Liver (tissue), 9 donors: ENCODE measurements around the gene MSI2. TPM values are rescaled to one million over a fixed set of nuclear protein-coding genes. Genes with fewer than 3 reads are reported as not detected.

Source experiments
- DNase-seq: peaks from one replicate; pipeline ENCODE4 v3.0.0-alpha.2; 2017; ENCODE audit warnings: low spot score
- H3K27ac ChIP-seq, 2 donors: one replicate each; pipeline ENCODE4 v1.7.0; 2013; ENCODE audit warnings: inconsistent platforms in 2 of 2, low read length in 2 of 2, control low read depth in 1 of 2, low read depth in 1 of 2, mild to moderate bottlenecking in 1 of 2
- H3K27me3 ChIP-seq, 4 donors: one replicate each; pipeline versions ENCODE4 v1.6.1 to v1.7.0; 2013; ENCODE audit warnings: low read length in 3 of 4, inconsistent platforms in 1 of 4, mild to moderate bottlenecking in 1 of 4, moderate library complexity in 1 of 4; ENCODE audit not compliant: control insufficient read depth in 4 of 4, insufficient read depth in 4 of 4
- H3K36me3 ChIP-seq, 4 donors: one replicate each; pipeline versions ENCODE4 v1.6.1 to v1.7.0; 2013; ENCODE audit warnings: low read length in 3 of 4, mild to moderate bottlenecking in 3 of 4, low read depth in 1 of 4, moderate library complexity in 1 of 4; ENCODE audit not compliant: control insufficient read depth in 4 of 4, insufficient read depth in 3 of 4
- H3K4me1 ChIP-seq, 4 donors: one replicate each; pipeline versions ENCODE4 v1.6.1 to v1.7.0; 2013; ENCODE audit warnings: low read length in 3 of 4, mild to moderate bottlenecking in 3 of 4, moderate library complexity in 1 of 4; ENCODE audit not compliant: control insufficient read depth in 4 of 4, insufficient read depth in 4 of 4
- H3K4me3 ChIP-seq, 3 donors: one replicate each; pipeline versions ENCODE4 v1.6.1 to v1.7.0; 2013; ENCODE audit warnings: low read length in 3 of 3, control low read depth in 1 of 3, low read depth in 1 of 3, mild to moderate bottlenecking in 1 of 3
- H3K9ac ChIP-seq, 2 donors: one replicate each; pipeline ENCODE4 v1.7.0; 2013; ENCODE audit warnings: low read length in 2 of 2, mild to moderate bottlenecking in 2 of 2, moderate library complexity in 2 of 2, control low read depth in 1 of 2, low read depth in 1 of 2
- H3K9me3 ChIP-seq, 4 donors: one replicate each; pipeline versions ENCODE4 v1.6.1 to v1.7.0; 2013; ENCODE audit warnings: low read length in 3 of 4; ENCODE audit not compliant: control insufficient read depth in 4 of 4
- ATF3 ChIP-seq: IDR thresholded peaks from 2 replicates; pipeline ENCODE4 v1.6.1; 2016; ENCODE audit warnings: antibody characterized with exemption
- CTCF ChIP-seq: fragments of 150-350 bp; IDR thresholded peaks from 2 replicates; pipeline ENCODE4 v1.5.1; 2017; ENCODE audit warnings: improper control_type of control experiment, low read depth, low read length; ENCODE audit not compliant: missing input control
- EGR1 ChIP-seq, 2 donors: IDR thresholded peaks; 2 replicates each; pipeline ENCODE4 v1.6.1; 2016 to 2018; ENCODE audit warnings: antibody characterized with exemption in 2 of 2, low read depth in 2 of 2
- FOXA1 ChIP-seq: IDR thresholded peaks from 2 replicates; pipeline ENCODE4 v1.6.1; 2016; ENCODE audit warnings: antibody characterized with exemption
- FOXA2 ChIP-seq: IDR thresholded peaks from 2 replicates; pipeline ENCODE4 v1.6.1; 2016; ENCODE audit warnings: antibody characterized with exemption
- GABPA ChIP-seq, 2 donors: IDR thresholded peaks in 1 of 2; conservative IDR thresholded peaks in 1 of 2; 2 replicates each; pipeline ENCODE4 v1.6.1; 2016; ENCODE audit warnings: antibody characterized with exemption in 2 of 2, mild to moderate bottlenecking in 1 of 2, moderate library complexity in 1 of 2
- HNF4A ChIP-seq, 2 donors: conservative IDR thresholded peaks; 2 replicates each; pipeline ENCODE4 v1.6.1; 2016; ENCODE audit warnings: antibody characterized with exemption in 2 of 2, mild to moderate bottlenecking in 2 of 2
- HNF4G ChIP-seq: IDR thresholded peaks from 2 replicates; pipeline ENCODE4 v1.6.1; 2016; ENCODE audit warnings: antibody characterized with exemption
- JUND ChIP-seq, 2 donors: IDR thresholded peaks; 2 replicates each; pipeline ENCODE4 v1.6.1; 2016; ENCODE audit warnings: antibody characterized with exemption in 2 of 2
- MAX ChIP-seq: IDR thresholded peaks from 2 replicates; pipeline ENCODE4 v1.6.1; 2016; ENCODE audit warnings: antibody characterized with exemption
- NR2F2 ChIP-seq: IDR thresholded peaks from 2 replicates; pipeline ENCODE4 v1.6.1; 2016; ENCODE audit warnings: antibody characterized with exemption
- REST ChIP-seq: IDR thresholded peaks from 2 replicates; pipeline ENCODE4 v1.6.1; 2016; ENCODE audit warnings: antibody characterized with exemption, mild to moderate bottlenecking
- RXRA ChIP-seq, 2 donors: IDR thresholded peaks; 2 replicates each; pipeline ENCODE4 v1.6.1; 2017 to 2018; ENCODE audit warnings: antibody characterized with exemption in 2 of 2, mild to moderate bottlenecking in 1 of 2
- SP1 ChIP-seq: IDR thresholded peaks from 2 replicates; pipeline ENCODE4 v1.6.1; 2018; ENCODE audit warnings: antibody characterized with exemption, mild to moderate bottlenecking
- TAF1 ChIP-seq: conservative IDR thresholded peaks from 2 replicates; pipeline ENCODE4 v1.6.1; 2016; ENCODE audit warnings: antibody characterized with exemption, mild to moderate bottlenecking
- YY1 ChIP-seq: IDR thresholded peaks from 2 replicates; pipeline ENCODE4 v1.6.1; 2016; ENCODE audit warnings: antibody characterized with exemption, mild to moderate bottlenecking
- ZBTB33 ChIP-seq: IDR thresholded peaks from 2 replicates; pipeline ENCODE4 v1.6.1; 2016; ENCODE audit warnings: antibody characterized with exemption
- WGBS: extraction: QIAGEN DNeasy Blood & Tissue Kit; methylation state at CpG from one replicate; pipeline ENCODE4 v1.1.7; 2013; 5-methylcytosine and 5-hydroxymethylcytosine counted together
- polyA plus RNA-seq, 2 donors: library from polyadenylated mRNA; stranded (reverse) in 1 of 2; unstranded in 1 of 2; fragments of 200-250 nt in 1 of 2; fragments of >200 nt in 1 of 2; fragmentation: Nextera tagmentation in 1 of 2; extraction: Ambion mirVana in 1 of 2; gene quantifications; one replicate each; pipeline versions ENCODE4 v1.2.1 to v1.2.3, GENCODE V29; 2013 to 2015
- total RNA-seq, 2 donors: library from RNA; depleted of rRNA; stranded (reverse); fragments of >200 nt; gene quantifications; one replicate each; pipeline ENCODE4 v1.2.3, GENCODE V29; 2014
- donor health status: healthy.
- donor health status: healthy.
- donor health status: healthy.
- donor health status: healthy.
- donor health status: healthy.

MSI2 gene
- total and polyA plus RNA-seq, 4 donors = 5.7 to 15.6 (median 9.2) TPM

- H3K36me3 ChIP-seq = no peaks in the 10 kb centered on the region
- no peaks in the 10 kb centered on the region for H3K9me3 ChIP-seq
- H3K27ac ChIP-seq = no peak overlapping the region
- TF ChIP-seq ATF3 = no peak
- TF ChIP-seq YY1 = no peak
- TF ChIP-seq HNF4A (conservative IDR thresholded peaks at IDR 0.05) = no peak
- no peak for TF ChIP-seq FOXA2
- TF ChIP-seq CTCF = no peak
- TF ChIP-seq MAX = no peak
- no peak for TF ChIP-seq ZBTB33
- TF ChIP-seq HNF4G = no peak
- no peak for TF ChIP-seq RXRA (IDR thresholded peaks at IDR 0.05)
- 93% methylated on average over 5 of the region's 5 CpGs for WGBS
- no peak for DNase-seq
- no peaks in the 10 kb centered on the region for H3K27me3 ChIP-seq
- H3K9ac ChIP-seq = no peak overlapping the region
- no peak overlapping the region for H3K4me3 ChIP-seq
- no peaks in the 10 kb centered on the region for H3K4me1 ChIP-seq
These were observed 388.0 kb downstream of the MSI2 start for GRCh38 chr17:57644326-57644725.

- Histone ChIP-seq H3K36me3 (no peaks in the 10 kb centered on the region), H3K27ac (no peak overlapping the region), H3K4me3 (no peak overlapping the region), H3K27me3 (no peaks in the 10 kb centered on the region), H3K9ac (no peak overlapping the region), H3K4me1 (no peaks in the 10 kb centered on the region), H3K9me3 (no peaks in the 10 kb centered on the region)
- no peak for DNase-seq
- 94% methylated on average over 6 of the region's 6 CpGs for WGBS
- TF ChIP-seq REST (no peak), ZBTB33 (no peak), FOXA2 (no peak), HNF4A (conservative IDR thresholded peaks at IDR 0.05) (no peak), RXRA (IDR thresholded peaks at IDR 0.05) (no peak), JUND (IDR thresholded peaks at IDR 0.05) (no peak), HNF4G (no peak), TAF1 (no peak), EGR1 (IDR thresholded peaks at IDR 0.05; ENCODE audit: low read depth in 2 of 2) (no peak), ATF3 (no peak), SP1 (no peak), NR2F2 (no peak), FOXA1 (no peak), GABPA (IDR thresholded peaks at IDR 0.05 in 1 of 2, conservative IDR thresholded peaks at IDR 0.05 in 1 of 2) (no peak)
These were observed 389.8 kb downstream of the MSI2 start for GRCh38 chr17:57645950-57646665.
